ENCODE measurements around the gene RAB40C.

The RAB40C gene

DNA sequence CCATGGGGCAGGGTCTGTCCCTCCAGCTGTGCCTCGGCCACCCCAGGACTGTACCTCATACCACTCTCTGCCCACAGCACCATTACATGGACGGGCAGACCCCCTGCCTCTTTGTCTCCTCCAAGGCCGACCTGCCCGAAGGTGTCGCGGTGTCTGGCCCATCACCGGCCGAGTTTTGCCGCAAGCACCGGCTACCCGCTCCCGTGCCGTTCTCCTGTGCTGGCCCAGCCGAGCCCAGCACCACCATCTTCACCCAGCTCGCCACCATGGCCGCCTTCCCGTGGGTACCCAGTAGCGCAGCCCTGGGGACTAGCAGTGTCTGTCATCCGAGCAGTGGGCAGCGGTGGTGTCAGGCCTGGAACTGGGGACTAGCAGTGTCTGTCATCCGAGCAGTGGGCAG lies 83.0 kb downstream of the RAB40C start:
- Mint-ChIP-seq H3K27me3 (no peaks in the 10 kb centered on the region), H3K36me3 (ENCODE audit: low read depth) (peaks cover 16% of the 10 kb centered on the region), H3K4me3 (no peak overlapping the region), H3K27ac (no peak overlapping the region), H3K4me1 (ENCODE audit: low read depth) (peaks cover 14% of the 10 kb centered on the region), H3K9me3 (no peaks in the 10 kb centered on the region)

DNA sequence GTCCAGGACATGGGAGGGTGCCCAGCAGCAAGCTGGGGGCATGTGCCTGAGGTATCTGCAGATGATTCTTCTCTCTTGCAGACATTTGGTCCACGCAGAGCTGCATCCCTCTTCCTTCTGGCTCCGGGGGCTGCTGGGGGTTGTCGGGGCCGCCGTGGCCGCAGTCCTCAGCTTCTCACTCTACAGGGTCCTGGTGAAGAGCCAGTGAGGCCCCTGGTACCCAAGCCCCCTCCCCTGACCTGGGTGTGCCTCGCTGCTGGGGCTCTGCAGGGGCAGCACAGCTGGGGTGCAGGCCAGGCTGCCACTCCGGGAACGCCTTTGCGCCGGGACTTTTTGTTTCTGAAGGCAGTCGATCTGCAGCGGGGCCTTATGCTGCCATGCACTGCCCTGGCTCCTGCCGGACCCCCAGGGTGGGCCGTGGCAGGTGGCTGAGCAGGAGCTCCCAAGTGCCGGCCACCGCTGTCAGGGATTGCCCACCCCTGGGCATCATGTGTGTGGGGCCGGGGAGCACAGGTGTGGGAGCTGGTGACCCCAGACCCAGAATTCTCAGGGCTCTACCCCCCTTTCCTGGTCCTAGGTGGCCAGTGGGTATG lies 83.6 kb downstream of the RAB40C start:
- peaks cover 16% of the 10 kb centered on the region for H3K36me3 Mint-ChIP-seq (ENCODE audit: low read depth)
- no peaks in the 10 kb centered on the region for H3K9me3 Mint-ChIP-seq
- peaks cover 14% of the 10 kb centered on the region for H3K4me1 Mint-ChIP-seq (ENCODE audit: low read depth)
- H3K27me3 Mint-ChIP-seq: no peaks in the 10 kb centered on the region
- H3K4me3 Mint-ChIP-seq: no peak overlapping the region
- H3K27ac Mint-ChIP-seq: no peak overlapping the region

DNA sequence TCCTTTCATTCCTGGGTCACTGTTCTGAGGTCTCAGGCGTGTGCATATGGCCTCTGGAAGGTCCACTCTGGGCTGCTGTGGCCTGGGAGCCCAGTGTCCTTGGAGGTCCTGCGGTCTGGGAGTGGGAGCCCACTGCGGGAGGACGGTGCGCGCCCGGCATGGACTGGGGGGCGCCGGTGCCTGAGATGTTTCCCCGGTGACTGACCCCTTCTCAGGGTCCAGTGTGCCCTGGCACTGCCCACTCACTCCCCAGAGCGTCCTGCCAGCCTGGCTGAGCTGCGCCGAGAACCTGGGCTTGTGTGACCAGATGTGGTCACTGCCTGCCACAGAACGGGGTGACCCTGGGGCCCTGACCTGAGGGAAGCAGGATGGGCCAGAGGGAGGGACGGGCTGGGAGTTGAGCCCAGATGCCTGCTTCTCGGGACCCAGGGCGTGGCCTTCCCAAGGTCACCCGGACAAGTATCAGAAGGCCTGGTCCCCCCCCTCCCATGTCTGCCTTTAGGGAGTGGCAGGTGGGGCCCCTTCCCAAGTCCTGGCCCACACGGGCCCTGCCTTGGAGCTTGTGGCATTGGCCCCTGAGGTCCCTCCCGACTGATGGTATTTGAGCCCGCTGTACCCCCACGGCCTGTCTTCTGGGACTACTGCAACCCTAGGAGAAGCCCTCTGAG lies 84.5 kb downstream of the RAB40C start:
- Mint-ChIP-seq H3K36me3 (ENCODE audit: low read depth) (peaks cover 16% of the 10 kb centered on the region), H3K27ac (no peak overlapping the region), H3K4me1 (ENCODE audit: low read depth) (peaks cover 10% of the 10 kb centered on the region), H3K4me3 (no peak overlapping the region), H3K27me3 (no peaks in the 10 kb centered on the region), H3K9me3 (no peaks in the 10 kb centered on the region)

DNA sequence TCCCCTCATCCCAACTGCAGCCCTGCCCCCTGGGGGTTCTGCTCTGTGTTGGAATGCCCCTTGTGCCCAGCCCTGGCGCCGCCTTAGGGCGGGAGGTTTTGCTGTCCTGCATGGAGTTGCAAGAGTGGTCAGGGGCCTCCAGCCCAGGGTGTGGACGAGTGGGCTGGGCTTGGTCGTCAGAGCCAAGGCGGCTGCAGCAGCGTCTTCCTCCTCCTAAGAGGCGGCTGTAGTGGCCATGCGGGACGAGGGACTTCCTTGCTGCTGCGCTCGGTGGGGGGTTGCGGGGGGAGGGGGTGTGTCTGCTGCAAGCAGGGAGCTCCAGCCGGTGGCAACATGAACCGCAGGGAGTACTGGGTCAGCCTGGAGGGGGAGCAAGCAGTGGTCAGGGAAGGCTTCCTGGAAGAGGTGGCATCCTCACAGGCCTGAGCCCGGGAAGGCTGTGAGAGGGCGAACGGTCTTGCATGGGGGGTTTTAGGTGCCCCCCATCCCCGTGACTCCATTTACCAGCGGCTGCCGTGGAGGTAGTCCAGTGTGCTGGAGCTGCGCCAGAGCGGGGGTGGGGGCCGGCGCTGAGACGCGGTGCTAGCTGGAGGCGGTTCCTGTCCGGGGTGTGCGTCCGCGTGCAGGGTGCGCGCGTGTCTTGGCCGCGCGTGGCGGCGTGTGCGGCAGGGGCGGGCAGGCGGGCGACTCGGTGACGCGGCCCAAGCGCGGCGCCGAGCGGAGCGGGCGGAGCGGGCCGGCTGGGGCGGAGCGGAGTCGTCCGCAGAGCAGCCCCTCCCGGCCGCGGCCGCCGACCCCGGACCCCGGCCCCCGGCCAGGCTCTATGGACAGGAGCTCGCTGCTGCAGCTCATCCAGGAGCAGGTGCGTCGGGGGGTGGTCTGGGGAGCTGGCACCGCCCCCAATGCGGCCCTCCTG lies 85.4 kb downstream of the RAB40C start, which contains the start of gene RHBDL1:
Gene RHBDL1 (plus strand): TSS at position 704 of the 916 bp plus-strand sequence. CDS start 120 bp downstream, at position 824.
- Mint-ChIP-seq H3K4me1 (ENCODE audit: low read depth) (peaks cover 8% of the 10 kb centered on the region), H3K4me3 (no peak within 1 kb of the TSS), H3K9me3 (no peaks in the 10 kb centered on the region), H3K36me3 (ENCODE audit: low read depth) (peaks cover 11% of the 10 kb centered on the region), H3K27me3 (no peaks in the 10 kb centered on the region), H3K27ac (no peak within 1 kb of the TSS)

DNA sequence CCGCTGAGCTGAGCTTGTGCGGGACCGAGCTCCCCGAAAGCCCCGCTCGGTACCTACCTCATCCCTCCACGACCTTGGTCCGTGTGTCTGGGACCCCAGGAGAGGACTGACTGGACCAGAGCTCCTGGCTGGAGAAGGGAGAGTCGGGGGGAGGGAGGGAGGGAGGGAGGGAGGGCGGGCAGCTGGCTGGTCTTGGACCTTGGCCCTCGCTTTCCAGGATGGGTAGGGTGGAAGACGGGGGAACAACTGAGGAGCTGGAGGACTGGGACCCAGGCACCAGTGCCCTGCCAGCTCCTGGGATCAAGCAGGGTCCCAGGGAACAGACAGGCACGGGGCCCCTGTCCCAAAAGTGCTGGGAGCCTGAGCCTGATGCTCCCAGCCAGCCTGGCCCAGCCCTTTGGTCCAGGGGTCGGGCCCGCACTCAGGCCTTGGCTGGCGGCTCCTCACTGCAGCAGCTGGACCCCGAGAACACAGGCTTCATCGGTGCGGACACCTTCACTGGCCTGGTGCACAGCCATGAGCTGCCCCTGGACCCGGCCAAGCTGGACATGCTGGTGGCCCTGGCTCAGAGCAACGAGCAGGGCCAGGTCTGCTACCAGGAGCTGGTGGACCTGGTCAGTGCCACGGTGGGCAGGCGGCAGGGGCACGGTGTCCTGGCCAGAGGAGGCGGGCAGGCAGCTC lies 86.2 kb downstream of the RAB40C start:
- no peaks in the 10 kb centered on the region for H3K9me3 Mint-ChIP-seq
- H3K4me1 Mint-ChIP-seq (ENCODE audit: low read depth): peaks cover 9% of the 10 kb centered on the region
- peaks cover 10% of the 10 kb centered on the region for H3K36me3 Mint-ChIP-seq (ENCODE audit: low read depth)
- no peaks in the 10 kb centered on the region for H3K27me3 Mint-ChIP-seq
- H3K27ac Mint-ChIP-seq: no peak overlapping the region
- H3K4me3 Mint-ChIP-seq: no peak overlapping the region

DNA sequence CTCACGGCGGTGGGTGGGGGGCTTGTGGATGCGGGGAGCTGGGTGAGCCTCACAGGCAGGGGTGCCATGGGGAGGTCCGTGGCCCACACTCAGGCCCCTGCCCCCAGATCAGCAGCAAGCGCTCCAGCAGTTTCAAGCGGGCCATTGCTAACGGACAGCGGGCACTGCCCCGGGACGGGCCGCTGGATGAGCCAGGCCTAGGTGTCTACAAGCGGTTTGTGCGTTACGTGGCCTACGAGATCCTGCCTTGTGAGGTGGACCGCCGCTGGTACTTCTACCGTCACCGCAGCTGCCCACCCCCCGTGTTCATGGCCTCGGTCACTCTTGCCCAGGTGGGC lies 86.7 kb downstream of the RAB40C start:
- Mint-ChIP-seq H3K9me3 (no peaks in the 10 kb centered on the region), H3K27ac (no peak overlapping the region), H3K27me3 (no peaks in the 10 kb centered on the region), H3K4me1 (ENCODE audit: low read depth) (peaks cover 14% of the 10 kb centered on the region), H3K4me3 (no peak overlapping the region), H3K36me3 (ENCODE audit: low read depth) (peaks cover 13% of the 10 kb centered on the region)

DNA sequence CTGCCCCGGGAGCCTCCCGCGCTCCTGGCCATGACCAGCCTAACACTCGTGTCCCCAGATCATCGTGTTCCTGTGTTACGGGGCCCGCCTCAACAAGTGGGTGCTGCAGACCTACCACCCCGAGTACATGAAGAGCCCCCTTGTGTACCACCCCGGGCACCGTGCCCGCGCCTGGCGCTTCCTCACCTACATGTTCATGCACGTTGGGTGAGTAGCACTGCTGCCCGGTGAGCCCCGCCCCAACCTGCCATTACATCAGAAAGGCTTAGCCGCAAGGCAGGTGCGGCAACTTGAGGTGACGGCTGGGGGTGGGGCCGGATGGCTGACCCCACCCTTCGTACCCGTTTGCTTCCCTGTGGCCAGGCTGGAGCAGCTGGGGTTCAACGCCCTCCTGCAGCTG lies 87.0 kb downstream of the RAB40C start:
- peaks cover 17% of the 10 kb centered on the region for H3K36me3 Mint-ChIP-seq (ENCODE audit: low read depth)
- H3K9me3 Mint-ChIP-seq: no peaks in the 10 kb centered on the region
- H3K27me3 Mint-ChIP-seq: no peaks in the 10 kb centered on the region
- no peak overlapping the region for H3K4me3 Mint-ChIP-seq
- no peak overlapping the region for H3K27ac Mint-ChIP-seq
- peaks cover 18% of the 10 kb centered on the region for H3K4me1 Mint-ChIP-seq (ENCODE audit: low read depth)

DNA sequence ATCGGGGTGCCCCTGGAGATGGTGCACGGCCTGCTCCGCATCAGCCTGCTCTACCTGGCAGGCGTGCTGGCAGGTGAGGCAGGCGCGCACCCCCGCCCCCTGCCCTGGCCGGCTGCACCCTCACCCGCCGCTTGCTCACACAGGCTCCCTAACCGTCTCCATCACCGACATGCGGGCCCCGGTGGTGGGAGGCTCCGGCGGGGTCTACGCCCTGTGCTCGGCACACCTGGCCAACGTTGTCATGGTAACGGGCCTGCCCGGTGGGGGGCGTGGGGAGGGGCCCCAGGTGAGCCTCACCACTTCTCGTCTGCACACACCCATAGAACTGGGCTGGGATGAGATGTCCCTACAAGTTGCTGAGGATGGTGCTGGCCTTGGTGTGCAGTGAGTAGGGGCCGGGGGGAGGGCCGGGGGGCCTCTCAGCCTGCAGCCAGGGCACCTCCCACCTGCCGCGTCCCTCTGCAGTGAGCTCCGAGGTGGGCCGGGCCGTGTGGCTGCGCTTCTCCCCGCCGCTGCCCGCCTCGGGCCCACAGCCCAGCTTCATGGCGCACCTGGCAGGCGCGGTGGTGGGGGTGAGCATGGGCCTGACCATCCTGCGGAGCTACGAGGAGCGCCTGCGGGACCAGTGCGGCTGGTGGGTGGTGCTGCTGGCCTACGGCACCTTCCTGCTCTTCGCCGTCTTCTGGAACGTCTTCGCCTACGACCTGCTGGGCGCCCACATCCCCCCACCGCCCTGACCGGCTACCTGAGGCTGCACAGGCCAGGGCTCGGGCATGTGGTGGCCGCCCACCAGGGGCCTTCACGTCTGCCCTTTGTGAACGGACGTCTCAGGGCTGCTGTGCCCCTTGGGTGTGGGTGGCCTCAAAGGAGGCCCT lies 87.7 kb downstream of the RAB40C start:
- Mint-ChIP-seq H3K4me3 (no peak overlapping the region), H3K27ac (no peak overlapping the region), H3K9me3 (no peaks in the 10 kb centered on the region), H3K36me3 (ENCODE audit: low read depth) (peaks cover 23% of the 10 kb centered on the region), H3K4me1 (ENCODE audit: low read depth) (peaks cover 24% of the 10 kb centered on the region), H3K27me3 (no peaks in the 10 kb centered on the region)

DNA sequence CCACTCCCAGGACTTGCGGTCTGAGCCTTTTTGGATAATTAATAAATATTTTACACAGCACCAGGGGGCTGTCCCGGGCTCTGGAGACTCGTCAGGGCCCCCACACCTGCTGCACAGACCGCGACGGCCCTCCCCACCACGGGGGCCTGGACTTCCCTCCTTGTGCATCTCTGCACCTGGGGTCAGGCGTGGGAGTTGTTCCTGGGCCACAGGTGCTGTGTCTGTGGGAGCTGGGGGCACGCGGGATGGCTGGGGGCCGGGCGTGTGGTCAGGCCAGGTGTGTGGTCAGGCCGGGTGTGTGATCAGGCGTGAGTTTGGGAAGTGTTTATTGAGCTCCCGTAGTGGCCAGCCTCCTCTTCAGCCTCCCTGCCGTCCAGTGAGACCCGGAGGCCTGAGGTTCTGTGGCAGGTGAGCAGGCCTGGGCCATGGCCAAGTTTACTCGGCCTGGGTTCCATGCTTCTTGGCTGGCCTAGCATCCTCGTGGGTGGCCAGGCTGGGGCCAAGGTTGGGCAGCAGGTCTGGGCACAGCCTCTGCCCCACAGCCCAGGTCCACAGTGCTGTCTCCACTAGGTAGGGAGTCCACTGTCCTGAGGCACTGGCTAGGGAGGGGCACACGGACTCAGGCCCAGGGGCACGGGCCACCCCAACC lies 88.5 kb downstream of the RAB40C start:
- Mint-ChIP-seq H3K36me3 (ENCODE audit: low read depth) (peaks cover 21% of the 10 kb centered on the region), H3K4me1 (ENCODE audit: low read depth) (peaks cover 32% of the 10 kb centered on the region), H3K4me3 (no peak overlapping the region), H3K9me3 (no peaks in the 10 kb centered on the region), H3K27me3 (no peaks in the 10 kb centered on the region), H3K27ac (no peak overlapping the region)
